PC-9 (cell line): ENCODE data around the gene SHISA7.

ENCODE experiments used
- CTCF ChIP-seq: fragments of 200-600 bp; sonication (generic); conservative IDR thresholded peaks from 2 replicates; pipeline ENCODE4 v1.6.1; 2017; ENCODE audit warnings: mixed run types, antibody characterized with exemption, mild to moderate bottlenecking, moderate library complexity
- EZH2 ChIP-seq: fragments of 200-600 bp; sonication (generic); IDR thresholded peaks from 2 replicates; pipeline ENCODE4 v1.8.0; 2017; ENCODE audit warnings: antibody characterized with exemption, low read depth

- no peak for TF ChIP-seq CTCF
- TF ChIP-seq EZH2: no peak
Observed at GRCh38 chr19:55433292-55433691, 9.8 kb downstream of the SHISA7 start.
